Activated T-cell treated with anti-CD3 and anti-CD28 coated beads, Interleukin-2, amount 50 U/mL, for 72 hours (primary cell): ENCODE data around the gene UHRF2. TPM values are rescaled to one million over a fixed set of nuclear protein-coding genes. Genes with fewer than 3 reads are reported as not detected.

Source experiments
- total RNA-seq, 2 donors: library from RNA; stranded (reverse); gene quantifications; one replicate each; pipeline ENCODE4 v1.2.3, GENCODE V29; 2022

Gene UHRF2
- total RNA-seq, 2 donors from 2014 or later, result 84.6 to 87.2 TPM

Other genes starting within 250 kb of the UHRF2 start
- not detected for gene IL33, start 197.4 kb upstream of the UHRF2 start, total RNA-seq
- gene TPD52L3, start 84.8 kb upstream of the UHRF2 start, total RNA-seq, result not detected
- 1 to 10 TPM; 1.2 to 5.2 TPM for gene GLDC, start 232.5 kb downstream of the UHRF2 start, total RNA-seq